Thoracic aorta (tissue), 2 donors: ENCODE measurements around the gene PRR7. TPM values are rescaled to one million over a fixed set of nuclear protein-coding genes. Genes with fewer than 3 reads are reported as not detected.

Experiments used
- ATAC-seq: fragments of 150-250 bp; one replicate; pipeline ENCODE4 v1.8.0; 2017; ENCODE audit warnings: low read depth; ENCODE audit not compliant: insufficient number of reproducible peaks, low FRiP score
- DNase-seq: peaks from one replicate; pipeline ENCODE4 v3.0.0-alpha.2; 2020; ENCODE audit warnings: low spot score
- H3K27ac ChIP-seq, 2 donors: fragments of 200-600 bp; sonication (generic); 1 replicate in 1 of 2; 2 replicates in 1 of 2; pipeline ENCODE4 v1.5.1; 2016; ENCODE audit warnings: mild to moderate bottlenecking in 2 of 2, moderate library complexity in 2 of 2
- H3K27me3 ChIP-seq: fragments of 200-600 bp; sonication (generic); replicated peaks from 2 replicates; pipeline ENCODE4 v1.6.0; 2016; ENCODE audit warnings: mild to moderate bottlenecking; ENCODE audit not compliant: insufficient read depth
- H3K36me3 ChIP-seq: fragments of 200-600 bp; sonication (generic); one replicate; pipeline ENCODE4 v1.5.1; 2016
- H3K4me1 ChIP-seq, 2 donors: fragments of 200-600 bp; sonication (generic); 1 replicate in 1 of 2; 2 replicates in 1 of 2; pipeline versions ENCODE4 v1.5.1 to v1.6.0; 2016; ENCODE audit warnings: low read depth in 2 of 2, mild to moderate bottlenecking in 1 of 2; ENCODE audit not compliant: control insufficient read depth in 1 of 2
- H3K4me3 ChIP-seq: fragments of 200-600 bp; sonication (generic); 2 replicates; pipeline ENCODE4 v1.5.1; 2016; ENCODE audit warnings: mild to moderate bottlenecking
- H3K9me3 ChIP-seq: fragments of 200-600 bp; sonication (generic); 2 replicates; pipeline ENCODE4 v1.5.1; 2016
- CTCF ChIP-seq: fragments of 200-600 bp; sonication (generic); IDR thresholded peaks from one replicate; pipeline ENCODE4 v1.5.1; 2019; ENCODE audit warnings: antibody characterized with exemption
- total RNA-seq, 2 donors: library from RNA; depleted of rRNA; stranded (reverse); fragments of >200 nt; gene quantifications; one replicate each; pipeline versions ENCODE4 v1.1.0 to v1.2.3, GENCODE V29; 2016

The PRR7 gene
- total RNA-seq, 2 donors from 2014 or later = 4.1 to 11.0 TPM

- Histone ChIP-seq H3K27ac (no peak overlapping the region), H3K36me3 (no peaks in the 10 kb centered on the region), H3K9me3 (no peaks in the 10 kb centered on the region), H3K4me1 (peaks cover 27 to 46% of the 10 kb centered on the region in 2 donors), H3K4me3 (no peak overlapping the region), H3K27me3 (no peaks in the 10 kb centered on the region)
- no peak for ATAC-seq
- no peak for TF ChIP-seq CTCF
- no peak for DNase-seq
These were observed 4.2 kb downstream of the PRR7 start for GRCh38 chr5:177450667-177451424.

- DNase-seq = no peak
- no peak overlapping the region for H3K27ac ChIP-seq
- H3K27me3 ChIP-seq = no peaks in the 10 kb centered on the region
- peaks cover 15 to 45% of the 10 kb centered on the region in 2 donors for H3K4me1 ChIP-seq
- H3K4me3 ChIP-seq = no peak overlapping the region
- ATAC-seq = no peak
- no peaks in the 10 kb centered on the region for H3K36me3 ChIP-seq
- H3K9me3 ChIP-seq = no peaks in the 10 kb centered on the region
- TF ChIP-seq CTCF = no peak
These were observed 6.3 kb downstream of the PRR7 start for GRCh38 chr5:177452688-177453638.

GRCh38 chr5:177453852-177454396 is 7.3 kb downstream of the PRR7 start:
- DNase-seq (no peak), ATAC-seq (no peak)
- peaks cover 3% of the 10 kb centered on the region for H3K36me3 ChIP-seq

GRCh38 chr5:177454397-177455035 is 7.9 kb downstream of the PRR7 start:
- no peaks in the 10 kb centered on the region for H3K9me3 ChIP-seq

More at GRCh38 chr5:177453852-177454396, 7.3 kb downstream of the PRR7 start:
- peaks cover 14 to 46% of the 10 kb centered on the region in 2 donors for H3K4me1 ChIP-seq
- H3K27ac ChIP-seq = no peak overlapping the region
- no peaks in the 10 kb centered on the region for H3K9me3 ChIP-seq
- no peaks in the 10 kb centered on the region for H3K27me3 ChIP-seq
- H3K4me3 ChIP-seq = peak overlapping the region; percentile 74
- no peak for TF ChIP-seq CTCF

More at GRCh38 chr5:177454397-177455035, 7.9 kb downstream of the PRR7 start:
- Histone ChIP-seq H3K4me3 (peak overlapping the region; percentile 74), H3K36me3 (peaks cover 9% of the 10 kb centered on the region), H3K27ac (peak overlapping the region; percentile 71 to 81), H3K27me3 (no peaks in the 10 kb centered on the region), H3K4me1 (peaks cover 14 to 46% of the 10 kb centered on the region in 2 donors)
- peak; percentile 95 for TF ChIP-seq CTCF
- peak; percentile 39 for ATAC-seq
- DNase-seq = no peak
